MM.1S (cell line): ENCODE data around the gene ATOH1.

ENCODE experiments used
- DNase-seq: peaks from one replicate; pipeline ENCODE4 v3.0.0-alpha.2; 2015
- H2AFZ ChIP-seq: fragments of 300-600 bp; sonication (generic); 2 replicates; pipeline ENCODE4 v1.6.0; 2016; ENCODE audit warnings: antibody characterized with exemption, low read length
- H3F3A ChIP-seq: fragments of 300-600 bp; sonication (generic); 2 replicates; pipeline ENCODE4 v1.6.1; 2016; ENCODE audit warnings: mild to moderate bottlenecking, antibody characterized with exemption, low read length, moderate library complexity, mixed read lengths; ENCODE audit not compliant: insufficient read depth
- H3K27ac ChIP-seq: fragments of 300-600 bp; sonication (generic); 2 replicates; pipeline ENCODE4 v1.5.1; 2016; ENCODE audit warnings: mild to moderate bottlenecking, low read length
- H3K27me3 ChIP-seq: fragments of 300-600 bp; sonication (generic); replicated peaks from 2 replicates; pipeline ENCODE4 v1.6.0; 2016; ENCODE audit warnings: low read length; ENCODE audit not compliant: insufficient read depth
- H3K36me3 ChIP-seq: fragments of 300-600 bp; sonication (generic); replicated peaks from 2 replicates; pipeline ENCODE4 v1.6.1; 2016; ENCODE audit warnings: mild to moderate bottlenecking, low read length, mixed read lengths; ENCODE audit not compliant: insufficient read depth
- H3K4me1 ChIP-seq: fragments of 300-600 bp; sonication (generic); 2 replicates; pipeline ENCODE4 v1.6.1; 2016; ENCODE audit warnings: low read length, mixed read lengths
- H3K4me2 ChIP-seq: fragments of 300-600 bp; sonication (generic); 2 replicates; pipeline ENCODE4 v1.6.0; 2016; ENCODE audit warnings: low read depth, low read length
- H3K4me3 ChIP-seq: fragments of 300-600 bp; sonication (generic); 2 replicates; pipeline ENCODE4 v1.5.1; 2016; ENCODE audit warnings: low read length, mixed read lengths
- H3K79me2 ChIP-seq: fragments of 300-600 bp; sonication (generic); 2 replicates; pipeline ENCODE4 v1.6.1; 2016; ENCODE audit warnings: mixed run types, low read length, mixed read lengths
- H3K9ac ChIP-seq: fragments of 300-600 bp; sonication (generic); 2 replicates; pipeline ENCODE4 v1.6.1; 2016; ENCODE audit warnings: low read length, mixed read lengths
- H3K9me2 ChIP-seq: fragments of 300-600 bp; sonication (generic); replicated peaks from 2 replicates; pipeline ENCODE4 v1.6.1; 2016; ENCODE audit warnings: mild to moderate bottlenecking, low read length, mixed read lengths; ENCODE audit not compliant: insufficient read depth
- H3K9me3 ChIP-seq: fragments of 300-600 bp; sonication (generic); replicated peaks from 2 replicates; pipeline ENCODE4 v1.6.1; 2016; ENCODE audit warnings: mild to moderate bottlenecking, low read length, mixed read lengths; ENCODE audit not compliant: insufficient read depth
- H4K20me1 ChIP-seq: fragments of 300-600 bp; sonication (generic); 2 replicates; pipeline ENCODE4 v1.6.1; 2016; ENCODE audit warnings: mild to moderate bottlenecking, low read length, moderate library complexity, mixed read lengths; ENCODE audit not compliant: insufficient read depth
- CTCF ChIP-seq: fragments of 300-600 bp; sonication (generic); IDR thresholded peaks from 2 replicates; pipeline ENCODE4 v1.5.1; 2016; ENCODE audit warnings: antibody characterized with exemption, low read length, mixed read lengths
- EZH2 ChIP-seq: fragments of 300-600 bp; sonication (generic); optimal IDR thresholded peaks from 2 replicates; pipeline ENCODE3; 2017; ENCODE audit warnings: low read depth, mild to moderate bottlenecking, antibody characterized with exemption, low read length, mixed read lengths
- EZH2phosphoT487 ChIP-seq: fragments of 300-600 bp; sonication (generic); IDR thresholded peaks from 2 replicates; pipeline ENCODE4 v1.6.1; 2018; ENCODE audit warnings: antibody characterized with exemption, low read length

The ATOH1 gene

GRCh38 chr4:93870876-93871458 lies 42.4 kb downstream of the ATOH1 start:
- no peak for DNase-seq
- no peaks in the 10 kb centered on the region for H3K9me2 ChIP-seq
- H2AFZ ChIP-seq = no peak overlapping the region
- no peaks in the 10 kb centered on the region for H3K27me3 ChIP-seq
- H3K9ac ChIP-seq = no peak overlapping the region
- H4K20me1 ChIP-seq = no peaks in the 10 kb centered on the region
- no peaks in the 10 kb centered on the region for H3K36me3 ChIP-seq
- no peaks in the 10 kb centered on the region for H3K4me1 ChIP-seq
- H3K27ac ChIP-seq = no peak overlapping the region
- no peaks in the 10 kb centered on the region for H3F3A ChIP-seq
- TF ChIP-seq EZH2phosphoT487 = no peak
- no peak for TF ChIP-seq CTCF
- no peak for TF ChIP-seq EZH2
- H3K9me3 ChIP-seq = no peaks in the 10 kb centered on the region
- H3K4me3 ChIP-seq = no peak overlapping the region
- no peaks in the 10 kb centered on the region for H3K79me2 ChIP-seq
- H3K4me2 ChIP-seq = no peak overlapping the region

DNA sequence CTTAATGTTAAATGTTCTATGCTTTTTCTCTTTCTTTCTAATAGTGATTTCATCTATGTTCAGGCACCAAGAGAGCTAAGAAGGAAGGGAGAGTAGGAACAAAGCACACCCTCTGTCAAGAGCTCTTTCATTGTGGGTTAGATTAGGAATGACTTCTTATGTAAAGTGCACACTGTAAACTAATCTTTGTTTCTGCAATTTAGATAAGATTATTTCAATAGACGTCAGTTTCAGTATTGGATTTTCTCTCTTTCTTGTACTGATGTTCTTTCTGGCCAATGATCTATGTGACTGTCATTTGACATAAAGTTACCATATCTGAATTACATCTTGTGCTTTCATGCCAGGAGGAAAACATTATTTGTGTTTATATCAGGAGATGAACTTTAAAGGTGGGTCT lies 48.2 kb downstream of the ATOH1 start:
- TF ChIP-seq EZH2 (no peak), EZH2phosphoT487 (no peak), CTCF (no peak)
- no peak overlapping the region for H3K4me2 ChIP-seq
- no peak overlapping the region for H2AFZ ChIP-seq
- H3K79me2 ChIP-seq = no peaks in the 10 kb centered on the region
- no peak overlapping the region for H3K27ac ChIP-seq
- no peaks in the 10 kb centered on the region for H3K36me3 ChIP-seq
- H3K9me3 ChIP-seq = no peaks in the 10 kb centered on the region
- H3K27me3 ChIP-seq = no peaks in the 10 kb centered on the region
- no peaks in the 10 kb centered on the region for H3F3A ChIP-seq
- no peak overlapping the region for H3K9ac ChIP-seq
- no peaks in the 10 kb centered on the region for H3K9me2 ChIP-seq
- DNase-seq = no peak
- no peaks in the 10 kb centered on the region for H3K4me1 ChIP-seq
- no peak overlapping the region for H3K4me3 ChIP-seq
- H4K20me1 ChIP-seq = no peaks in the 10 kb centered on the region

DNA sequence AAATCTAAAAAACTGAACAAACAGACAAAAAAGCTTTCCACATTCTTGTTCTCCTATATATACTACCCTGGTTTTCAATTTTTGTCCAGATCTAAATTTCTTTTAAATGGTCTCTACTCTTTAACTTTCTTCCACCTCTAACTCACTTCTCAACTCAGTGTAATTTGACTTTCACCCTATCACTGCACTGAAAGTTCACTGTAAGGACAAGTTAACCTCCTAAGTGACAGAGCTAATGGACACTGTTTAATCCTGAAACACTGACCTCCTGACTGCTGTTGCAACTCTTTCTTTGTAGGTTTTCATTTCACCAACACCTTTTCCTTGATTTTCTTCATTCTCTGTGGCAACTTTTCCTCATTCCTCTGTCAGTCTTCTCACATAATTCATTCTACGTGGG lies 50.0 kb downstream of the ATOH1 start:
- Histone ChIP-seq H3K4me3 (no peak overlapping the region), H3K36me3 (no peaks in the 10 kb centered on the region), H3K27ac (no peak overlapping the region), H3K4me2 (no peak overlapping the region), H3K79me2 (no peaks in the 10 kb centered on the region), H2AFZ (no peak overlapping the region), H3K9ac (no peak overlapping the region), H3K4me1 (no peaks in the 10 kb centered on the region), H3K27me3 (no peaks in the 10 kb centered on the region), H3K9me2 (no peaks in the 10 kb centered on the region), H3K9me3 (no peaks in the 10 kb centered on the region), H4K20me1 (no peaks in the 10 kb centered on the region), H3F3A (no peaks in the 10 kb centered on the region)
- TF ChIP-seq EZH2 = no peak
- no peak for TF ChIP-seq CTCF
- no peak for TF ChIP-seq EZH2phosphoT487
- no peak for DNase-seq
